Stimulated activated memory B cell treated with anti-CD40 and anti-IgM and Interleukin-4, amounts not matched to agents 10 μg/mL and 1 μg/mL and 100 μg/mL, for 72 hours (primary cell): ENCODE data around the gene PODN.

Experiments used
- ATAC-seq: fragments of 150-1000 bp; cut with Tn5 transposase; 2 replicates; pipeline ENCODE4 v1.10.0; 2021
- H3K27ac Mint-ChIP-seq: one replicate; pipeline ENCODE4 v1.8.0; 2022; ENCODE audit warnings: mild to moderate bottlenecking, mixed read lengths
- H3K27me3 Mint-ChIP-seq: one replicate; pipeline ENCODE4 v1.8.0; 2022; ENCODE audit warnings: mixed read lengths
- H3K36me3 Mint-ChIP-seq: one replicate; pipeline ENCODE4 v1.8.0; 2022; ENCODE audit warnings: mixed read lengths
- H3K4me1 Mint-ChIP-seq: one replicate; pipeline ENCODE4 v1.8.0; 2022; ENCODE audit warnings: mixed read lengths
- H3K4me3 Mint-ChIP-seq: one replicate; pipeline ENCODE4 v1.8.0; 2022; ENCODE audit warnings: mild to moderate bottlenecking, moderate library complexity, mixed read lengths
- H3K9me3 Mint-ChIP-seq: one replicate; pipeline ENCODE4 v1.8.0; 2022; ENCODE audit warnings: mixed read lengths

Gene PODN

DNA sequence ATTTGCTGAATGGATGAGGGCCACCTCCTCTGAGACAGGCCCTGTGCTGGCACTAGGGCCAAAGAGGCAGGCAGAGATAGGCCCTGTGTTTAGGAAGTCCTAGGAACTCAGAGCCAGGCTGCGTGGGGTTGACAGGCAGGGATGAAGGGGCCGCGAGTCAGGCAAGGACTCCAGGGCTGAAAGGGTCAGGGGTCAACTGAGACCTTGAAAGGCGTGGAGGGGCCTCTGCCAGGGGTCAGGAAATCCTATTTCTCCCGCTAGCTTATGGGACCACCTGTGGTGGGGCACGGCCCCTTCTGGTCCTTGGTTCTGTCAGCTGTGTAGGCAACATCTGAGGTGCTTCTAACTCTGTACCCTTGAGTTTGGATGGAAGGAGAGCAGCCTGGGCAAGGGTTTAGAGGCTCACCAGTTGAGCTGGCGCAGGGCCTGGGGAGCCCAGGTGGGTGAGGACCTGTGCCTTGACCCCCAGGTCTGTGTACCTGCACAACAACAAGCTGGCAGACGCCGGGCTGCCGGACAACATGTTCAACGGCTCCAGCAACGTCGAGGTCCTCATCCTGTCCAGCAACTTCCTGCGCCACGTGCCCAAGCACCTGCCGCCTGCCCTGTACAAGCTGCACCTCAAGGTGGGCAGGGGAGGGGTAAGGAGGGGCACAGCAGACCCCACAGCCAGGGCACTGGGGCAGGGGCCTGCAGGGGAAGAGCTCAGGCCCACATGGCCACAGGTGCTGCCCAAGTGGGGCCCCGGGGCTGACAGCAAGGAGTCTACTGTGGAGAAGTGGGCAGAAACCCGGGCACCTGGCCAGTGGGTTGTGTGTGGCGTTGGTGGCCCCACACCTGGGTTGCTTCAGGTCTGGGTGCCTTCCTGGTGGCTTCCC lies 14.9 kb downstream of the PODN start:
- no peak overlapping the region for H3K27ac Mint-ChIP-seq
- H3K9me3 Mint-ChIP-seq = no peaks in the 10 kb centered on the region
- ATAC-seq = peak; percentile 11
- H3K4me3 Mint-ChIP-seq = no peak overlapping the region
- H3K4me1 Mint-ChIP-seq = no peaks in the 10 kb centered on the region
- H3K36me3 Mint-ChIP-seq = no peaks in the 10 kb centered on the region
- H3K27me3 Mint-ChIP-seq = peaks cover 16% of the 10 kb centered on the region

DNA sequence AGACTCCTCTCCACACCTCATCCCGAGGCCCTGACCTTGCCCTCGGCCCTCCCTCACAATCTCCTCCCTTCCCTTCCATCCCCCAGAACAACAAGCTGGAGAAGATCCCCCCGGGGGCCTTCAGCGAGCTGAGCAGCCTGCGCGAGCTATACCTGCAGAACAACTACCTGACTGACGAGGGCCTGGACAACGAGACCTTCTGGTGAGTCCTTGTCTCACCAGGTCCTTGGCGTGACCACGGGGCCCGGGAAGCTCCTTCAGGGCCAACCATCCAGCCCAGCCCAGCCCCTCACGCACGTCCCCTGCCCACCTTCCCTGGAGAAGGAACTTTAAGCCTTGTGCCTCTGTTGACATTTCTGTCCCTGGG lies 15.6 kb downstream of the PODN start:
- ATAC-seq = no peak
- peaks cover 16% of the 10 kb centered on the region for H3K27me3 Mint-ChIP-seq
- no peaks in the 10 kb centered on the region for H3K9me3 Mint-ChIP-seq
- H3K36me3 Mint-ChIP-seq = no peaks in the 10 kb centered on the region
- no peak overlapping the region for H3K27ac Mint-ChIP-seq
- no peaks in the 10 kb centered on the region for H3K4me1 Mint-ChIP-seq
- H3K4me3 Mint-ChIP-seq = no peak overlapping the region

DNA sequence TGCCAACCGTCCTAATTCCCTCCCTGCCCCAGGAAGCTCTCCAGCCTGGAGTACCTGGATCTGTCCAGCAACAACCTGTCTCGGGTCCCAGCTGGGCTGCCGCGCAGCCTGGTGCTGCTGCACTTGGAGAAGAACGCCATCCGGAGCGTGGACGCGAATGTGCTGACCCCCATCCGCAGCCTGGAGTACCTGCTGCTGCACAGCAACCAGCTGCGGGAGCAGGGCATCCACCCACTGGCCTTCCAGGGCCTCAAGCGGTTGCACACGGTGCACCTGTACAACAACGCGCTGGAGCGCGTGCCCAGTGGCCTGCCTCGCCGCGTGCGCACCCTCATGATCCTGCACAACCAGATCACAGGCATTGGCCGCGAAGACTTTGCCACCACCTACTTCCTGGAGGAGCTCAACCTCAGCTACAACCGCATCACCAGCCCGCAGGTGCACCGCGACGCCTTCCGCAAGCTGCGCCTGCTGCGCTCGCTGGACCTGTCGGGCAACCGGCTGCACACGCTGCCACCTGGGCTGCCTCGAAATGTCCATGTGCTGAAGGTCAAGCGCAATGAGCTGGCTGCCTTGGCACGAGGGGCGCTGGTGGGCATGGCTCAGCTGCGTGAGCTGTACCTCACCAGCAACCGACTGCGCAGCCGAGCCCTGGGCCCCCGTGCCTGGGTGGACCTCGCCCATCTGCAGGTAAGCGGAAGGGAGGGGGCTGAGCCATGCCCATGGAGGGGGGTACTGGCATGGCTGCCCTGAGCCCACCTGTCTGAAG lies 16.5 kb downstream of the PODN start:
- peaks cover 16% of the 10 kb centered on the region for H3K27me3 Mint-ChIP-seq
- H3K4me3 Mint-ChIP-seq = no peak overlapping the region
- ATAC-seq = no peak
- no peak overlapping the region for H3K27ac Mint-ChIP-seq
- H3K4me1 Mint-ChIP-seq = no peaks in the 10 kb centered on the region
- no peaks in the 10 kb centered on the region for H3K9me3 Mint-ChIP-seq
- H3K36me3 Mint-ChIP-seq = no peaks in the 10 kb centered on the region

DNA sequence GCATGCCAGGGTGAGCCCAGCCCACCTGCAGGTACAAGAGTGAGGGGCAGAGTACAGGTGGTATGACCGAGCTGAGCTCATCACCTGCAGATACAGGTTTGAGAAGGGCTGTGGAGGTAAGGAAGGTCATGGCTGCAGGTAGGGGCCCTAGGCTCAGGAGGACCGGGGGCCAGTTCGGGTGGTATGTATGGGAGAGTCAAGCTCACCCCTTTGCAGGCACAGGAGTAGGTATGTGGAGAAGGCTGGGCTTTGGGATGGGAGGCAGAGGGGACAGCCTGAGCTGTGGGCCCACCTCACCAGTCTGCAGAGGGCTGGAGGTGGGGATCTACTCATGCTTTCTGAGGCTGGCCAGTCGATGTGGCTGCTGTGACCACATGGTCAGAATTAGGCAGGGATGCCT lies 17.2 kb downstream of the PODN start:
- no peak overlapping the region for H3K4me3 Mint-ChIP-seq
- no peak for ATAC-seq
- H3K4me1 Mint-ChIP-seq = no peaks in the 10 kb centered on the region
- H3K27ac Mint-ChIP-seq = no peak overlapping the region
- peaks cover 16% of the 10 kb centered on the region for H3K27me3 Mint-ChIP-seq
- H3K36me3 Mint-ChIP-seq = no peaks in the 10 kb centered on the region
- H3K9me3 Mint-ChIP-seq = no peaks in the 10 kb centered on the region

DNA sequence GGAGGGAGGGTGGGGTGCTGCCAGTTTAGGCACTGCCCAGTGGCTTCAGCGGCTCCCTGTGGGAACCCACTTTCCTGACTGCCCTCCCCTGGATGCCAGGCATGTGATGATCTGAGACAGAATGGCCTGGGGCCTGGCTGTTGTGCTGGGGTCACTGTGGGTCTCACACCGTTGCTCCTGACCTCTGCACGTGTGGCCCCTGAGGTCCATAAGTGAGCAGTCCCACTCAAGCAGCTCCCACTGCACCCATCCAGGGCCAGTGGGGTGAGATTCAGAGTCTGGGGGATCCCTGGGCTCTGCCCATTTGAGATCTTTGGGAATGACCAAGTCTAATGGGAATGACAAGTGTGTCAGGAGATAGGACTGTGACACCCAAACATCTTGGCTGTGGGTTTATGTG lies 18.0 kb downstream of the PODN start:
- H3K27me3 Mint-ChIP-seq = peaks cover 8% of the 10 kb centered on the region
- no peaks in the 10 kb centered on the region for H3K9me3 Mint-ChIP-seq
- no peaks in the 10 kb centered on the region for H3K36me3 Mint-ChIP-seq
- no peak for ATAC-seq
- no peaks in the 10 kb centered on the region for H3K4me1 Mint-ChIP-seq
- no peak overlapping the region for H3K27ac Mint-ChIP-seq
- H3K4me3 Mint-ChIP-seq = no peak overlapping the region

DNA sequence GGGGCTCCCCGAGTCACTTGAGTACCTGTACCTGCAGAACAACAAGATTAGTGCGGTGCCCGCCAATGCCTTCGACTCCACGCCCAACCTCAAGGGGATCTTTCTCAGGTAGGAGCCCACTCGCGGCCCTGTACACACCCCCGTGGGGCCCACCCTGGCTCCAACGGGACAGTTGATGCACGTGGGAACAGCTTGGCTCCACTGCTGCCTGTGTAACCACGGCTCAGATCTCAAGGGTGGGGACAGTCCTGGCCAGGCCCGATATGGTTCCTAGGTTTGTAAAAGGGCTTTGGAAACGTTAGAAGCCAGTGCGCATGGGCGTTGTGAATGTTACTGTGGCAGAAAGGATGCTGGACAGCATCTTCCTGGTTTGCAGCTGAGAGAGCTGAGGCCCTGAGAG lies 18.8 kb downstream of the PODN start:
- Mint-ChIP-seq H3K27me3 (peaks cover under 1% of the 10 kb centered on the region), H3K27ac (no peak overlapping the region), H3K9me3 (no peaks in the 10 kb centered on the region), H3K4me3 (no peak overlapping the region), H3K36me3 (no peaks in the 10 kb centered on the region), H3K4me1 (no peaks in the 10 kb centered on the region)
- no peak for ATAC-seq

DNA sequence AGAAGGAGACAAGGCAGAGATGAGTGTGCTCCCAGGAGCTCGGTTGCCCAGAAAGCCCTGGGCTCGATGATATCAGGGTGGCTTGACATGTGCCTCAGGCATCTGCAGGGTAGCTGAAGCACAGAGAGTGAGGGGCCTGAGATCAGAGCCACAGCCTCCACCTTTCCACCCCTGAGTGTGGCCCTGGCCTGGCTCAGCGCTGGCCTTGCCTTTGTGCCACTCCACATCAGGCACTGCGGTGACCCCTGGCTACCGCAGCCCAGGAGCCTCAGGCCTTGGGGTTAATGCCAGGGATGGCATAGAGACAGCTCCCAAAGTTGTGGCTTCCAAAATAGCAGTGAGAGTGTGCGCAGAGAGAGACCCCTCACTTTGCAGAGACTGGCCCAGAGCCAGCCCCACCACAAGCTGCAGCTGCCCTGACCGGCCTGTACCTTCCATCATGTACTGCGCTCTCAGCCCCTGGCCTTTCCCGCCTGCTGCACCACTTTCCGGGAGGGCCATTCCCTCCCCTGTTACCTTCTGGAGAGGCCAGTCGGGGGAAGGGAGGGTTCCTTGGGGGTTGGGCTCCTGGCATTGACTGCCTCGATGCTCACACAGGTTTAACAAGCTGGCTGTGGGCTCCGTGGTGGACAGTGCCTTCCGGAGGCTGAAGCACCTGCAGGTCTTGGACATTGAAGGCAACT lies 19.5 kb downstream of the PODN start:
- H3K36me3 Mint-ChIP-seq = no peaks in the 10 kb centered on the region
- no peak for ATAC-seq
- no peaks in the 10 kb centered on the region for H3K27me3 Mint-ChIP-seq
- no peaks in the 10 kb centered on the region for H3K4me1 Mint-ChIP-seq
- H3K4me3 Mint-ChIP-seq = no peak overlapping the region
- H3K27ac Mint-ChIP-seq = no peak overlapping the region
- H3K9me3 Mint-ChIP-seq = no peaks in the 10 kb centered on the region

DNA sequence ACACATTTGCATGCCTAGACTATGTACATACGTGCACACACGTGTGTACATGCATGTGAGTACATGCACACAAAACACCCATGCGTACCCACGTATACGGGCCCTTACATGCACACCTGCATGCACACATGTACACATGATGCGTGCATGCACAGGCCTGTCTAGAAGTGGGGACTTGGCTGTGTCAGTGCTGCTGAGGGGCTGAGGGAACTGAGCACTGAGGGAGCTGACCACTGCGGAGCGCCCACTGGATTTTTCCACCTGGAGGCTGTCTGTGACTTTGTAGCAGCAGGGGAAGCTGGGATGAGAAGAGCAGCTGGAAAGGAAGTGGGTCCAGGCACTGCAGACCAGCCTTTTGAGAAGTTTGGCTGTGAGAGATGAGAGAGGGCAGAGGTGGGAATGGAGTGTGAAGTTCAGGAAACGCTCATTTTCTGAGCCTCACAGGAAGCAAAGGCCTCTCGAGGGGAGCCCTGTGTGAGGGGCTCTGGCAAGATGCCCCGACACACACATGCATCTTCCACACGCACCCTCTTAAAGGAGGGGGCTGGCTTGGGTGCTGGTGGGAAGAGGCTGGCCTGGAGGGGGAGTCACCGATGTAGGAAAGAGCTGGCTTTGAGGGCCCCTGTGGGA lies 20.9 kb downstream of the PODN start:
- Mint-ChIP-seq H3K36me3 (no peaks in the 10 kb centered on the region), H3K4me1 (no peaks in the 10 kb centered on the region), H3K9me3 (no peaks in the 10 kb centered on the region), H3K4me3 (no peak overlapping the region), H3K27ac (no peak overlapping the region), H3K27me3 (no peaks in the 10 kb centered on the region)
- no peak for ATAC-seq

DNA sequence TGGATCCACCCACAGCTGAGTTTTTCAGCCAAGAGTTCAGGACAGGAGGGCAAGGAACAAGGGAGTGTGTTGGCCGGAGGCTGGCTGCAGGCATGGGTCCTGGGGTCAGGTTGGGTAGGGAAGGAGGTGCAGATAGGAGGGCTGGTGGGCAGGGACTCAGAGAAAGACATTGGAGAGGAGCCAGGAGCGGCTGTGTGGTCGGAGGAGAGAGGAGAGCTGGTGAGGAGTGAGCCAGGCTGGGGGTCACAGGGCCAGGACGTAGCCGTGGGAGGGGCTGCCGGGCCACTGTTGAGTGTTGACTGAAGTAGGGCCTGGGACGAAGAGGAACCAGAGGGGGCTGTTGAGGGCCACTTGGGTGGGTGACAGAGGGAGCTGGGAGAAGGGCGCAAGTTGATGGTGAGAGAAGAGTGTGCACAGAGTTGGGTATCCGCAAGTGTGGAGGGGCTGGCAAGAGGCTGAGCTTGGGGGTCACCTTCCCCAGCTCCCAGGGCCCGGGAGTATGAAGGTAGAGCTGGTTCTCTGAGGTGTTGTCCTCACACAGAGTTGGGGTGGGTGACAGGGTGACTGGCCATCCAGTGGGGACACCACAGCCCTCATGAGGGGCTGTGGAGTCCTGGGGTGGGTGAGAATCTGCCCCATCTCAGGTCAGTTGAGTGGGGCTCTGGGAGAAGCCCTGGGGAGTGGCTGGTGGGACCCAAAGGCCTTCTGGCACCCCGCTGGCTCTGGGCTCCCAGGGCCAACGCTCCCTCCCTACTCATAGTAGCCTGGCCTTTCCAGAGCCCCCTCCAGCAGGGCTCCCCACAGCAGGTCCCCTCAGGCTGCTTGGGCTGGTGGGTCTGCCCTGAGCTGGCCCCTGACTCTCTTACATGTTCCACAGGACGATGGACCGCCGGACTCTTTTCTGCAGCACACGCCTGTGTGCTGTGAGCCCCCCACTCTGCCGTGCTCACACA lies 21.9 kb downstream of the PODN start:
- Mint-ChIP-seq H3K4me3 (no peak overlapping the region), H3K9me3 (no peaks in the 10 kb centered on the region), H3K27ac (no peak overlapping the region), H3K36me3 (no peaks in the 10 kb centered on the region), H3K27me3 (no peaks in the 10 kb centered on the region), H3K4me1 (no peaks in the 10 kb centered on the region)
- no peak for ATAC-seq

DNA sequence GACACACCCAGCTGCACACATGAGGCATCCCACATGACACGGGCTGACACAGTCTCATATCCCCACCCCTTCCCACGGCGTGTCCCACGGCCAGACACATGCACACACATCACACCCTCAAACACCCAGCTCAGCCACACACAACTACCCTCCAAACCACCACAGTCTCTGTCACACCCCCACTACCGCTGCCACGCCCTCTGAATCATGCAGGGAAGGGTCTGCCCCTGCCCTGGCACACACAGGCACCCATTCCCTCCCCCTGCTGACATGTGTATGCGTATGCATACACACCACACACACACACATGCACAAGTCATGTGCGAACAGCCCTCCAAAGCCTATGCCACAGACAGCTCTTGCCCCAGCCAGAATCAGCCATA lies 22.6 kb downstream of the PODN start:
- Mint-ChIP-seq H3K4me3 (no peak overlapping the region), H3K4me1 (no peaks in the 10 kb centered on the region), H3K36me3 (no peaks in the 10 kb centered on the region), H3K9me3 (no peaks in the 10 kb centered on the region), H3K27ac (no peak overlapping the region), H3K27me3 (no peaks in the 10 kb centered on the region)
- peak; percentile 9 for ATAC-seq

DNA sequence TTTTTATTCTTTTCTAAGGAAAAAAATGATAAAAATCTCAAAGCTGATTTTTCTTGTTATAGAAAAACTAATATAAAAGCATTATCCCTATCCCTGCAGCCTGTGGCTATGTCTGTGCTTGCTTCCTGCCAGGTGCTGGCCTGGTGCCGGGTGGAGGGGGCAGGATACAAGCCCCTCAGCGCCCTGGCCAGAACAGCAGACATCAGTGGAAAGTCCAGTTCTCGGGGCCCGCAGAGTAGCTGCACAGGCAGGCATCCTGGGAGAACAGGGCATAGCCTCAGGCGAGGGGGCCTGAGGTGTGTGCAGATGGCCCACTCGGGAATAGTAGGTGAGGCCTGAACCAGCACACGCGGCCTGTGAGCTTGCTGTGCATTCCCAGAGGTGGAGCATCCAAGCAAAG lies 23.4 kb downstream of the PODN start:
- Mint-ChIP-seq H3K9me3 (no peaks in the 10 kb centered on the region), H3K27me3 (no peaks in the 10 kb centered on the region), H3K4me1 (no peaks in the 10 kb centered on the region), H3K27ac (no peak overlapping the region), H3K36me3 (no peaks in the 10 kb centered on the region), H3K4me3 (no peak overlapping the region)
- ATAC-seq = no peak

DNA sequence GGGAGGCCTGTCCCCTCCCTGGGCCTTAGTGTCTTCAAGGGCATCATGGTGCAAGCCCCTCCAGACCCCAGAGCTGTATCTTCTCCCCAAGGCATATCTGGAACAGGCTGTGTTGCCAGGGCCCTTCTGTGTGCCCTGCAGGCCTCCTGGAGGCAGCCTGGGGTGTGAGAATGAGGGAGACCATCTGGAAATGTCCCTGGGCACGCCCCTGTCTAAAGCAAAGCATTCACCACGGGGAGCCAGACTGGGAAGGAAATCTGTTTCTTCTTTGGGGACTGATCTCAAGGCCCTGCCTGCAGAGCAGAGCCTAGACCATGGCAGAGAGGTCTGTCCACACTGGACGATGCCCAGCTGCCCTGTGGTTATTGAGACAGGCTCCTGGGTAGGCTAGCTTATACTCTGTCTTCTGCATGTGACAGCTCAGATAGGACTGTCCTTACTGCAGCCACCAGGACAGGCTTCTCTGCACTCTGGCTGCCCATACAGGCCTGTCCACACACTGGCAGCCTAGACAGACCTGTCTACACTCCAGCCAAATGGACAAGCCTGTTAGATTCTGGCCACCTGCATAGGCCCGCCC lies 24.6 kb downstream of the PODN start:
- no peaks in the 10 kb centered on the region for H3K27me3 Mint-ChIP-seq
- no peak overlapping the region for H3K27ac Mint-ChIP-seq
- H3K4me1 Mint-ChIP-seq = no peaks in the 10 kb centered on the region
- H3K4me3 Mint-ChIP-seq = no peak overlapping the region
- ATAC-seq = no peak
- H3K36me3 Mint-ChIP-seq = no peaks in the 10 kb centered on the region
- H3K9me3 Mint-ChIP-seq = no peaks in the 10 kb centered on the region

DNA sequence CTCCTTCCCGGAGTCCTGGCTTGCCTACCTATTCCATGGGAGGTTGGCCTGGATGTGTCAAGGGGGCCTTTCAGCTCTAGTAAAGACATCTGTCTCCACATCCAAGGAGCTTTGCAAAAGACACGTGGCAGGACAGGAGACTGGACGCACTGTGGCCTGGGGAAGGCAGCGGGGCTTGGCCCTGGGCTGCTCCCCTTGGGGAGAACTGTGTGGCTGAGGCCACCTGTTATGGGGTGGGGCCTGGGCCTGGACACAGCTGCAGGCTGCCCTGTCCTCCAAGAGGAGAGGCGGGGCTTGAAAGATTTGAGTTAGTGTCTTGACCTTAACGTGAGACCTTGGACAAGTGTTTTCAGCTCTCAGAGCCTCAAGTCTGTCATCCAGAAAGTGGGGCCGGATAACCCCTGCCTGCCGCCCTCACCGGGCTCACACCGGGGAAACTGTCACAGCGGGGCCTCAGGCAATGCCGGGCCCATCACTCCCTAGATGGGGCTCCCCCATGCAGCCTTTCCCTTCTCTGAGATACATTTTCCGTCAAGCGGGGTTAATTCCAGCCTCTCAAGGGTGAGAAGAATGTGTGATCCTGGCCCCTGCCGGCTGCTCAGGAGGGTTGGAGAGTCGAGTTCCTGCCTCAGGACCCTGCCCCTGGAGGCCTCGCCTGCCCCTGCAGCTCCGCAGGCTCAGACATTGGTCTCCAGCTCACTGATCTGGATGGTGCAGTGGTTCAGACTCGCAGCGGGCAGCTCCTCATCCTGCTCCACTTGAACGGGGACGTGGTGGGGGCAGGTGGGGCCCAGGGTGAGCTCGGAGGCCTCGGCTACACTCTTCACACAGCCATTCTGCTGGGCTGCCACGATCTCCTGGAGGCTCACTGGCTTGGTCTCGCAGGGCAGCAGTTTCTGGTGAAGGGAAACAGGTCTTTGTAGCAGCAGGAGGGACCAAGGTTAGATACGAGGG lies 25.6 kb downstream of the PODN start:
- no peak overlapping the region for H3K27ac Mint-ChIP-seq
- H3K4me1 Mint-ChIP-seq = no peaks in the 10 kb centered on the region
- no peak overlapping the region for H3K4me3 Mint-ChIP-seq
- ATAC-seq = no peak
- no peaks in the 10 kb centered on the region for H3K27me3 Mint-ChIP-seq
- no peaks in the 10 kb centered on the region for H3K9me3 Mint-ChIP-seq
- no peaks in the 10 kb centered on the region for H3K36me3 Mint-ChIP-seq
